ENCODE measurements around the gene C20orf141.
A peak's percentile ranks its signal among the peaks of the same experiment; 100 is the strongest.
"Not testable (repeated sequence)": the region's sequence is repeated elsewhere in the genome, so short reads cannot be mapped to it uniquely, and the experiment has no call there.

C20orf141 gene, protein sequence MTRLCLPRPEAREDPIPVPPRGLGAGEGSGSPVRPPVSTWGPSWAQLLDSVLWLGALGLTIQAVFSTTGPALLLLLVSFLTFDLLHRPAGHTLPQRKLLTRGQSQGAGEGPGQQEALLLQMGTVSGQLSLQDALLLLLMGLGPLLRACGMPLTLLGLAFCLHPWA

DNA sequence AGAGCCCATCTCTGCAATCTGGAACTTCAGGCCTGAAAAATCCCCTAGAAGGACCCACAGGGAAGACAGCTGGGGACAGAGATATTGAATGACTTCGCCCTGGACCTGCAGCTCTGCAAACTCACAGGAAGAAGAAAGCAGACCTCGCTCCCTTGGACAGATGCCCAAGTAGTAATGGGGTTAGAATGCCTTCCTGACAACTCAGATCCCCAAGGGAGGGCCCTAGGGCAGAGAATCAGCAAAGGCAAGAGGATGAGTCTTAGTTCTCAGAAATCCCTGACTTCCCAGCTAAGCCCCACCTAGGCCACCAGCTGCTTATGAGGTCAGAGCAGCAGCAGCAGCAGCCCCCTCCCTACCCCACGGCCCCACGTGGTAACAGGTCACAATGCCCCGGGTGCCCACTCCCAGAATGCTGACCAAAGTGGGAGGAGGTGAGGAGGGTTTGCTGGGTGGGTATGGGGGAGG is at the start of gene C20orf141:
Gene C20orf141, plus strand, starts transcription at position 401 of the 465 bp plus-strand sequence. CDS start 198 bp downstream, outside the sequence.
- H3K27me3 ChIP-seq (ENCODE audit: insufficient read depth, low read length): no peaks in the 10 kb centered on the region
- peak within 1 kb of the TSS; percentile 53; the same call in 1 of the 2 replicates for H3K27ac ChIP-seq (ENCODE audit: low read depth, low read length)
- H3K4me1 ChIP-seq (ENCODE audit: control insufficient read depth, insufficient read depth, low read length, unreplicated experiment): peaks cover 29% of the 10 kb centered on the region
- no peaks in the 10 kb centered on the region for H3K79me2 ChIP-seq (ENCODE audit: control insufficient read depth, insufficient read depth, low read length, unreplicated experiment)
- H3K4me3 ChIP-seq (ENCODE audit: low read depth, low read length): peak within 1 kb of the TSS; percentile 41; the same call in 1 of the 2 replicates
- H2AFZ ChIP-seq (ENCODE audit: low read length, unreplicated experiment): no peak within 1 kb of the TSS
- no peaks in the 10 kb centered on the region for H3K36me3 ChIP-seq (ENCODE audit: insufficient read depth, low read length)

DNA sequence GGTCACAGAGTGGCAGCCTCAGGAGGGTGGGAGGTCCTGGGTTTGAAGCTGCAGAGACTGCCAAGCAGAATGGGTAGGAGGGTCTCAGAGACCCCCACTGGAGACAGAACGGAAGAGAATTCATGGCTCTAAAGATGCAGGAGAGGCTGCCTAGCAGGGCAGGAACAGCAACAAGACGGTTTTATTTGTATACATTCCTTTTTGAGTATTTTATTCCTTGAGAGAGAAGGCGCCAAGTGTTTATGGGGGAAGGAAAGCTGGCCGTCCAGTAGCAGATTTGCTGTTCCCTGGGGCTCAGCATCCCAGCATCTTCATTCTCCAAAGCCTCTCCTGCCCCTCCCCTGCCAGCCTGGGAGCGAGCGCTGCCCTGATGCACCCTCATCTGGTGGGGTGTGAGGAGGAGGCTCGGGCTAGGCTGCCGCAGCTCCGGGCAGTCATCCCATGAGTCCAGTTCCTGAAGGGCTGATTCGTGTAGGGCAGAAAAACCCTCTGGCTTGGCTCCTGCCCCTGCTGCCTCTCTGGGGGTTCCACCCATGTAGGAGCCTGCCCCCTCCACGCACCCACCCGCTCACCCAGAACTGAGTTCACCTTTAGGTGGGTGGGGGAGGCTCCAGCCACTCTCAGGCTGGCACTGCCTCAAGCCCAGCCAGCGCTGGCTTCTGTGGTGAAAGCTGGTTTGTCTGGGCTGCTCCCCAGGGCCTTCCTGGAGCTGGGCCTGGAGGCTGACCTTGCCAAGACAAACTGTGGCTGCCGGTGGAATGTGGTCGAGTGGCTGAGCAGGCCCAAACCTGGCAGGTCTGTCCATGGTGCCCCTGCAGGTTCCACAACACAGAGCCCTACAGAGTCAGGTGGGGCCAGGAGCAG is 46.8 kb upstream of the C20orf141 start:
- H3K27me3 ChIP-seq (ENCODE audit: insufficient read depth, low read length): peaks cover 28% of the 10 kb centered on the region
- H3K36me3 ChIP-seq (ENCODE audit: insufficient read depth, low read length): no peaks in the 10 kb centered on the region
- peaks cover 9% of the 10 kb centered on the region for H3K4me1 ChIP-seq (ENCODE audit: control insufficient read depth, insufficient read depth, low read length, unreplicated experiment)
- no peak overlapping the region for H3K27ac ChIP-seq (ENCODE audit: low read depth, low read length)
- no peak overlapping the region for H3K4me3 ChIP-seq (ENCODE audit: low read depth, low read length)
- no peaks in the 10 kb centered on the region for H3K79me2 ChIP-seq (ENCODE audit: control insufficient read depth, insufficient read depth, low read length, unreplicated experiment)
- no peak overlapping the region for H2AFZ ChIP-seq (ENCODE audit: low read length, unreplicated experiment)

DNA sequence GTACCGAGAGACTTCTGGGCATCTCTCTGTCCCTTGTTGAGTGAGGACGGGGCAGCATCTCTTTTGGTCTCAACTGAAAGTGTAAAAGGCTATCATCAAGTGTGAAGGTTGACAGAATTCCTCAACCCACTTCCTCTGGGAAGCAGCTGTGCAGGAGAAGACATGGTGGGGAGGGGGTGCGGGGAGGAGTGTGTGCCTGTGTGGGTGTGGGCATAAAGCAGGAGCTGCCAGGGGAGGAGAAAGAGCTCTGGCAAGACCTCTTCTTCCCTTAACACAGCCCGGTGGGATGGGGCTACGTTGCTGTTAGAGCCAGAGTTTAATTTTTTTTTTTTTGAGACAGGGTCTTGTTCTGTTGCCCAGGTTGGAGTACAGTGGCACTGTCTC is 46.2 kb upstream of the C20orf141 start:
- Histone ChIP-seq H3K27me3 (ENCODE audit: insufficient read depth, low read length) (peaks cover 22% of the 10 kb centered on the region), H2AFZ (ENCODE audit: low read length, unreplicated experiment) (no peak overlapping the region), H3K36me3 (ENCODE audit: insufficient read depth, low read length) (no peaks in the 10 kb centered on the region), H3K4me1 (ENCODE audit: control insufficient read depth, insufficient read depth, low read length, unreplicated experiment) (peaks cover 9% of the 10 kb centered on the region), H3K4me3 (ENCODE audit: low read depth, low read length) (no peak overlapping the region), H3K79me2 (ENCODE audit: control insufficient read depth, insufficient read depth, low read length, unreplicated experiment) (no peaks in the 10 kb centered on the region), H3K27ac (ENCODE audit: low read depth, low read length) (no peak overlapping the region)

DNA sequence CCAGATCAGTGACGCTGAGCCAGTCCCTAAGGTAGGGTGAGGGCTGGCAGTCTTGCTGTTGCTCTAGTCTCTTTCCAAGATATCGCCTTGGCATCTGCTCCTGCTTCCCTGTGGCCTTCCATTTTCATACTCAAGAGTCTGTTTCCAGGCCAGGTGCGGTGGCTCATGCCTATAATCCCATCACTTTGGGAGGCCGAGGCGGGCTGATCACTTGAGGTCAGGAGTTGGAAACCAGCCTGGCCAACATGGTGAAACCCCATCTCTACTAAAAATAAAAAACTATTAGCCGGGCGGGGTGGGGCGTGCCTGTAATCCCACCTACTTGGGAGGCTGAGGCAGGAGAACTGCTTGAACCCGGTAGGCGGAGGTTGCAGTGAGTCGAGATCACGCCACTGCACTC is 44.7 kb upstream of the C20orf141 start:
- H3K4me3 ChIP-seq (ENCODE audit: low read depth, low read length); H2AFZ ChIP-seq (ENCODE audit: low read length, unreplicated experiment); H3K4me1 ChIP-seq (ENCODE audit: control insufficient read depth, insufficient read depth, low read length, unreplicated experiment); H3K27ac ChIP-seq (ENCODE audit: low read depth, low read length); H3K36me3 ChIP-seq (ENCODE audit: insufficient read depth, low read length); H3K79me2 ChIP-seq (ENCODE audit: control insufficient read depth, insufficient read depth, low read length, unreplicated experiment): not testable (repeated sequence)
- H3K27me3 ChIP-seq (ENCODE audit: insufficient read depth, low read length): peaks cover 15% of the 10 kb centered on the region

- no peaks in the 10 kb centered on the region for H3K36me3 ChIP-seq (ENCODE audit: insufficient read depth, low read length)
- peaks cover 25% of the 10 kb centered on the region for H3K27me3 ChIP-seq (ENCODE audit: insufficient read depth, low read length)
- H3K27ac ChIP-seq (ENCODE audit: low read depth, low read length): no peak overlapping the region
- H3K79me2 ChIP-seq (ENCODE audit: control insufficient read depth, insufficient read depth, low read length, unreplicated experiment): no peaks in the 10 kb centered on the region
- no peak overlapping the region for H2AFZ ChIP-seq (ENCODE audit: low read length, unreplicated experiment)
- no peak overlapping the region for H3K4me3 ChIP-seq (ENCODE audit: low read depth, low read length)
- H3K4me1 ChIP-seq (ENCODE audit: control insufficient read depth, insufficient read depth, low read length, unreplicated experiment): peaks cover 9% of the 10 kb centered on the region
Observed at GRCh38 chr20:2771631-2772080, 43.1 kb upstream of the C20orf141 start.

GRCh38 chr20:2773812-2774211 is 41.0 kb upstream of the C20orf141 start:
- Histone ChIP-seq H3K27ac (ENCODE audit: low read depth, low read length) (no peak overlapping the region), H3K27me3 (ENCODE audit: insufficient read depth, low read length) (peaks cover 34% of the 10 kb centered on the region), H3K36me3 (ENCODE audit: insufficient read depth, low read length) (no peaks in the 10 kb centered on the region), H3K79me2 (ENCODE audit: control insufficient read depth, insufficient read depth, low read length, unreplicated experiment) (no peaks in the 10 kb centered on the region), H3K4me3 (ENCODE audit: low read depth, low read length) (no peak overlapping the region), H3K4me1 (ENCODE audit: control insufficient read depth, insufficient read depth, low read length, unreplicated experiment) (no peaks in the 10 kb centered on the region), H2AFZ (ENCODE audit: low read length, unreplicated experiment) (no peak overlapping the region)

GRCh38 chr20:2775139-2775538 is 39.6 kb upstream of the C20orf141 start:
- Histone ChIP-seq H3K4me1 (ENCODE audit: control insufficient read depth, insufficient read depth, low read length, unreplicated experiment) (no peaks in the 10 kb centered on the region), H3K27me3 (ENCODE audit: insufficient read depth, low read length) (peaks cover 32% of the 10 kb centered on the region), H3K4me3 (ENCODE audit: low read depth, low read length) (no peak overlapping the region), H3K79me2 (ENCODE audit: control insufficient read depth, insufficient read depth, low read length, unreplicated experiment) (no peaks in the 10 kb centered on the region), H3K27ac (ENCODE audit: low read depth, low read length) (no peak overlapping the region), H3K36me3 (ENCODE audit: insufficient read depth, low read length) (no peaks in the 10 kb centered on the region), H2AFZ (ENCODE audit: low read length, unreplicated experiment) (no peak overlapping the region)

GRCh38 chr20:2778602-2779321 is 36.0 kb upstream of the C20orf141 start:
- Histone ChIP-seq H3K27ac (ENCODE audit: low read depth, low read length) (no peak overlapping the region), H2AFZ (ENCODE audit: low read length, unreplicated experiment) (no peak overlapping the region), H3K4me1 (ENCODE audit: control insufficient read depth, insufficient read depth, low read length, unreplicated experiment) (no peaks in the 10 kb centered on the region), H3K79me2 (ENCODE audit: control insufficient read depth, insufficient read depth, low read length, unreplicated experiment) (no peaks in the 10 kb centered on the region), H3K27me3 (ENCODE audit: insufficient read depth, low read length) (peaks cover 55% of the 10 kb centered on the region), H3K4me3 (ENCODE audit: low read depth, low read length) (no peak overlapping the region), H3K36me3 (ENCODE audit: insufficient read depth, low read length) (no peaks in the 10 kb centered on the region)

DNA sequence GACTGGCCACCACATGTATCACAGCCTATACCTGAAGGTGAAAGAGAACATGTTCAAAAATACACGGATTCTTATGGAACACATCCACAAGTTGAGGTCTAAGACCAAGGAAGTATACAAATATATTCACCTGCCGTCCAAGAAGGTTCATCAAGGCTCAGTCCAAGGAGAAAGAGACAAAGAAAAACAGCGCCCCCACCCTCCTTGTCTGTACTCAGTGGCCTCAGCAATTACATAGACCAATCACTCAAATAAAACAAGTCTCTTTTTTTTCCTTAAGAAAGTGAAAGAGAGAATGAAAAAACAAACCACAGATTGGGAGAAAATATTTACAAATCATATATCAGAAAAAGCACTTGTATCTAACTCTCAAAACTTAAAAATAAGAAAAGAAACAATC is 33.8 kb upstream of the C20orf141 start:
- H3K27me3 ChIP-seq (ENCODE audit: insufficient read depth, low read length): peaks cover 54% of the 10 kb centered on the region
- H3K79me2 ChIP-seq (ENCODE audit: control insufficient read depth, insufficient read depth, low read length, unreplicated experiment): no peaks in the 10 kb centered on the region
- H3K4me1 ChIP-seq (ENCODE audit: control insufficient read depth, insufficient read depth, low read length, unreplicated experiment): no peaks in the 10 kb centered on the region
- H3K36me3 ChIP-seq (ENCODE audit: insufficient read depth, low read length): no peaks in the 10 kb centered on the region
- no peak overlapping the region for H2AFZ ChIP-seq (ENCODE audit: low read length, unreplicated experiment)
- H3K27ac ChIP-seq (ENCODE audit: low read depth, low read length): no peak overlapping the region
- H3K4me3 ChIP-seq (ENCODE audit: low read depth, low read length): no peak overlapping the region

DNA sequence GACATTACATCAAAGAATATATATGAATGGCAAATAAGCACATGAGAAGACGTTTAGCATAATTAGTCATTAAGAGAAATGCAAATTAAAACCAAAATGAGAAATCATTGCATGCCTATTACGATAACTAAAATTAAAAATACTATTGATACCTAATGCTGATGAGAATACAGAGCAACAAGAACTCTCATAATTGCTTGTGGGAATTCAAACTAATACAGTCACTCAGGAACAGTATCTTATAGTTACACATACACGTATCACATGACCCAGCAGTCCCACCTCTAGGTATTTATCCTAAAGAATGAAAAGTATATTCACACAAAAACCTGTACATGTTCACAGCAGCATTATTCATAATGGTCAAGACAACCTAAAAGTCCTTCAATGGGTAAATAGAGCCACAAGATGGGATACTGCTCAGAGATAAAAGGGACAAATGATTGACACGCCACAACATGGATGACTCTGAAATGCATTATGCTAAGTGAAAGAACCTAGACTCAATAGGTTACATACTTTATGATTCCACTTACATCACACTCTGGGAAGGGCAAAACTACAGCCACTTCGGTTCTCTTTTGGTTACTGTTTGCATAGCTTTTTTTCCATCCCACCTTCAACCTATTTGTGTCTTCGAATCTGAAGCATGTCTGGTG is 30.8 kb upstream of the C20orf141 start:
- no peaks in the 10 kb centered on the region for H3K36me3 ChIP-seq (ENCODE audit: insufficient read depth, low read length)
- H3K27ac ChIP-seq (ENCODE audit: low read depth, low read length): no peak overlapping the region
- no peaks in the 10 kb centered on the region for H3K4me1 ChIP-seq (ENCODE audit: control insufficient read depth, insufficient read depth, low read length, unreplicated experiment)
- H3K27me3 ChIP-seq (ENCODE audit: insufficient read depth, low read length): peaks cover 58% of the 10 kb centered on the region
- H3K79me2 ChIP-seq (ENCODE audit: control insufficient read depth, insufficient read depth, low read length, unreplicated experiment): no peaks in the 10 kb centered on the region
- H2AFZ ChIP-seq (ENCODE audit: low read length, unreplicated experiment): no peak overlapping the region
- H3K4me3 ChIP-seq (ENCODE audit: low read depth, low read length): no peak overlapping the region
